GM12874 (cell line): Measurements from ENCODE around the gene ADAM22.

Source experiments
- CTCF ChIP-seq: IDR thresholded peaks from 2 replicates; pipeline ENCODE4 v1.5.1; 2011; ENCODE audit warnings: low read depth, mild to moderate bottlenecking, control low read depth, low read length, moderate library complexity; ENCODE audit not compliant: insufficient read depth

The ADAM22 gene

GRCh38 chr7:87918740-87919139, 15.3 kb upstream of the ADAM22 start:
- no peak for TF ChIP-seq CTCF

GRCh38 chr7:87919875-87920274, 14.2 kb upstream of the ADAM22 start:
- TF ChIP-seq CTCF = no peak

- no peak for TF ChIP-seq CTCF
Observed at GRCh38 chr7:87920578-87920977, 13.5 kb upstream of the ADAM22 start.

- TF ChIP-seq CTCF = peak; percentile 43
Observed at GRCh38 chr7:87926581-87927461, 7.2 kb upstream of the ADAM22 start.

GRCh38 chr7:87933605-87933952, 472 bp upstream of the ADAM22 start:
- no peak for TF ChIP-seq CTCF

- TF ChIP-seq CTCF = no peak
Observed at GRCh38 chr7:87934699-87935383, 790 bp downstream of the ADAM22 start.

- TF ChIP-seq CTCF = no peak
Observed at GRCh38 chr7:87935384-87935706, 1.3 kb downstream of the ADAM22 start.
